ENCODE data around the gene BRINP1. TPM values are rescaled to one million over a fixed set of nuclear protein-coding genes. Genes with fewer than 3 reads are reported as not detected.
A peak's percentile ranks its signal among the peaks of the same experiment; 100 is the strongest.

Gene BRINP1
- total and polyA plus RNA-seq, 2 donors (not counting 1 experiment from before 2014, with no cell fraction given): 0.06 to 0.33 TPM

DNA sequence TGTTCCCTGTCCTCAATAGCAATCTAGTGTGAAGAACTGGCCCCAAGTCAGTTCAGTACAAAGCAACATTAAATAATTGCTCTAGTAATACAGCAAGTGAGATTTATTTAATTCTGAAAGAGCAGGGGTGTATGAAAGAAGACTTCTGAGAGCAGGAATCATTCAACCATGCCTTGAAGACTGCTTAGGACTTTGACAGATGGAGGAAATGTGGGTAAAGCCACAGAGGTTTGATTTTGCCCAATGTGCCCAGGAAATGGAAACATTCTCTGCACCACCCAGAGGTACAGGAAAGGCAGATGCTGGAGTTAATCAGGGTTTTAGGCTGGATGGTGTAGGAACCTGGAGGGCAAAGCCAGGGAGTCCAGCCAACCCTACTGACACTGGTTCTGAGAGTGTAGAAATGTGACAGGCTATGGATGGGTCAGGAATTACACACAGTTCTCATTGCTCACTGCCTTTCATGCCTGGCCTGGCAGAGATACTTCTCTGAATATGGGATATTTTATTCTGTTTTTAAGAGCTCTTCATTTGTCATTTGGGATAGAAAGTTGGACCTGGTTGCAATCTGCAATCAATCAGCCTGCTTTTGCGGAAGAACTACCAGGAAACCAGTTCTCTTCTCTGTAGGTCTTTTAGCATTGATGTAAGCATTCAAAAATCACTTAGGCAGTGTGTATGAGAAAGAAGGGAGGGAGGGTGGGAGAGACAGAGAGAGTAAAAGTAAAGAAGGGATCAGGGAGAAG, 88.3 kb downstream of the BRINP1 start:
- no peaks in the 10 kb centered on the region for H3K4me1 ChIP-seq (ENCODE audit: control insufficient read depth, extremely low read depth, insufficient read depth, low read length)
- no peaks in the 10 kb centered on the region for H3K36me3 ChIP-seq (ENCODE audit: control insufficient read depth, insufficient read depth, low read length)
- no peaks in the 10 kb centered on the region for H3K27me3 ChIP-seq (ENCODE audit: control insufficient read depth, insufficient read depth, low read length)
- no peak overlapping the region for H3K9ac ChIP-seq (ENCODE audit: insufficient read depth, low read length)
- no peaks in the 10 kb centered on the region for H4K20me1 ChIP-seq (ENCODE audit: control insufficient read depth, extremely low read depth, insufficient read depth, low read length)
- H3K79me2 ChIP-seq (ENCODE audit: control insufficient read depth, insufficient read depth, low read length): no peaks in the 10 kb centered on the region
- no peak overlapping the region for H3K27ac ChIP-seq (ENCODE audit: insufficient read depth, low read length)
- no peak overlapping the region for H3K4me2 ChIP-seq (ENCODE audit: extremely low read depth, insufficient read depth, low read length)
- H3K4me3 ChIP-seq (replicated peaks in 1 of 4; ENCODE audit: control extremely low read depth in 1 of 4, insufficient read depth in 1 of 4, low read depth in 3 of 4, low read length in 4 of 4): no peak overlapping the region
- peak in 1 of 2 donors; percentile 60 for DNase-seq (ENCODE audit: low read depth in 2 of 2)
- TF ChIP-seq EZH2 (IDR thresholded peaks at IDR 0.05; ENCODE audit: low read length, missing control alignments): no peak
- TF ChIP-seq, protein P1, sequence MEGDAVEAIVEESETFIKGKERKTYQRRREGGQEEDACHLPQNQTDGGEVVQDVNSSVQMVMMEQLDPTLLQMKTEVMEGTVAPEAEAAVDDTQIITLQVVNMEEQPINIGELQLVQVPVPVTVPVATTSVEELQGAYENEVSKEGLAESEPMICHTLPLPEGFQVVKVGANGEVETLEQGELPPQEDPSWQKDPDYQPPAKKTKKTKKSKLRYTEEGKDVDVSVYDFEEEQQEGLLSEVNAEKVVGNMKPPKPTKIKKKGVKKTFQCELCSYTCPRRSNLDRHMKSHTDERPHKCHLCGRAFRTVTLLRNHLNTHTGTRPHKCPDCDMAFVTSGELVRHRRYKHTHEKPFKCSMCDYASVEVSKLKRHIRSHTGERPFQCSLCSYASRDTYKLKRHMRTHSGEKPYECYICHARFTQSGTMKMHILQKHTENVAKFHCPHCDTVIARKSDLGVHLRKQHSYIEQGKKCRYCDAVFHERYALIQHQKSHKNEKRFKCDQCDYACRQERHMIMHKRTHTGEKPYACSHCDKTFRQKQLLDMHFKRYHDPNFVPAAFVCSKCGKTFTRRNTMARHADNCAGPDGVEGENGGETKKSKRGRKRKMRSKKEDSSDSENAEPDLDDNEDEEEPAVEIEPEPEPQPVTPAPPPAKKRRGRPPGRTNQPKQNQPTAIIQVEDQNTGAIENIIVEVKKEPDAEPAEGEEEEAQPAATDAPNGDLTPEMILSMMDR (conservative IDR thresholded peaks at IDR 0.05 in 1 of 2, IDR thresholded peaks at IDR 0.05 in 1 of 2; ENCODE audit: low read depth in 1 of 2, low read length in 2 of 2): no peak
- no peak overlapping the region for H2AFZ ChIP-seq (ENCODE audit: low read length)
- H3K9me3 ChIP-seq (ENCODE audit: control insufficient read depth, insufficient read depth, low read depth, low read length): no peaks in the 10 kb centered on the region

DNA sequence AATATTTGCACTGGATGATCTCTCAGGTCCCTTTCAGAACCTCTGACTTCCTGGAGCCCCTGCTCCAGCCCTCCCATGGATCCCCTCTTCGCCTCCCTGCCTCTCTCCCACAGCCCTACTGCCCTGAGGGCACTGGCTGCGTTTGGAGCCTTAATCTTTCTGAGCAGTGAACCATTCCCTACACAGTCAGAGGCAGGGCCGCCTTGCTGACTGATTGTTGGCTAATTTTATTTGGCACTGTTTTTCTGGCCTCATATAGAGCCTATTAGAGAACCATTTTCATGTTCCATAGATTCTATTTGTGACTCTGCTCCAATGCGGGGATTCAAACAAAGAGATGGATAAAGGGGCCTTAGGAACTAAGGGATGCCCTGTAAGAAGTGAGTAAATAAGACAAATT, 91.1 kb downstream of the BRINP1 start:
- no peak overlapping the region for H3K4me2 ChIP-seq (ENCODE audit: extremely low read depth, insufficient read depth, low read length)
- no peak for TF ChIP-seq EZH2 (IDR thresholded peaks at IDR 0.05; ENCODE audit: low read length, missing control alignments)
- TF ChIP-seq, protein P1 (conservative IDR thresholded peaks at IDR 0.05 in 1 of 2, IDR thresholded peaks at IDR 0.05 in 1 of 2; ENCODE audit: low read depth in 1 of 2, low read length in 2 of 2): no peak
- no peaks in the 10 kb centered on the region for H3K27me3 ChIP-seq (ENCODE audit: control insufficient read depth, insufficient read depth, low read length)
- no peak overlapping the region for H3K4me3 ChIP-seq (replicated peaks in 1 of 4; ENCODE audit: control extremely low read depth in 1 of 4, insufficient read depth in 1 of 4, low read depth in 3 of 4, low read length in 4 of 4)
- DNase-seq (ENCODE audit: low read depth in 2 of 2): no peak
- no peak overlapping the region for H2AFZ ChIP-seq (ENCODE audit: low read length)
- H3K9me3 ChIP-seq (ENCODE audit: control insufficient read depth, insufficient read depth, low read depth, low read length): no peaks in the 10 kb centered on the region
- no peaks in the 10 kb centered on the region for H4K20me1 ChIP-seq (ENCODE audit: control insufficient read depth, extremely low read depth, insufficient read depth, low read length)
- H3K36me3 ChIP-seq (ENCODE audit: control insufficient read depth, insufficient read depth, low read length): no peaks in the 10 kb centered on the region
- no peak overlapping the region for H3K27ac ChIP-seq (ENCODE audit: insufficient read depth, low read length)
- H3K79me2 ChIP-seq (ENCODE audit: control insufficient read depth, insufficient read depth, low read length): no peaks in the 10 kb centered on the region
- H3K4me1 ChIP-seq (ENCODE audit: control insufficient read depth, extremely low read depth, insufficient read depth, low read length): no peaks in the 10 kb centered on the region
- H3K9ac ChIP-seq (ENCODE audit: insufficient read depth, low read length): no peak overlapping the region

DNA sequence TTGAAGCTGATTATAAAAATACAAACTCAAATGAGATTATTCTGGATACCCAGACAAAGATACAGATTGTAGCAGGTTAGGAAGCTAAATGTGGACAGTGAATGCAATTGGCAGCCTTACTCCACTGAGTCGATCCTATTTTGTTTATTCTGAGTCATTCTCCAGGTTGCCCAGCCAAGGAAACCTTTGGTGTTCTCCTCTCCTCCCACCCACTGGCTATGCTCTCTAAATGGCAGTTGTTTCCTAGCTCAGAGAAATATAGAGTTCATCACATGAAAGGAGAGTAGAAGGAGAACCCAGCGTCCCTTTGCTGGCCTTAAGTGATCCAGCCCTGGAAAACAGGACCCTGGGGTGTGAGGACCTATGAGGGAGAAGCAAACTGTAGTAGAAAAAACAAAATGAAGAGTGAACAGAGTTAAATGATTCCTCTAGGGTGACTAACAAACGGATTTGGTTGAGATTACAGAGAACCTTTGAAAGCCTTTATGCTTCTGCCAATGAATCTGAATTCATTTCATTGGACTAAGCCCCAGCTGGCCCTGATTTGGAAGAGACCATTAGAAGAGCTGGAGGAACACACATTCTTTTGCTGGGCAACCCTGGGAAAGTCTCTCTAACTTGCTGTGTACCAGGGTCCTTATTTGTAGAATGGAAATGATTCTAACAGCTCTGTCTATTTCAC, 95.1 kb downstream of the BRINP1 start:
- TF ChIP-seq, protein P1 (conservative IDR thresholded peaks at IDR 0.05 in 1 of 2, IDR thresholded peaks at IDR 0.05 in 1 of 2; ENCODE audit: low read depth in 1 of 2, low read length in 2 of 2): no peak
- TF ChIP-seq EZH2 (IDR thresholded peaks at IDR 0.05; ENCODE audit: low read length, missing control alignments): no peak
- Histone ChIP-seq H3K79me2 (ENCODE audit: control insufficient read depth, insufficient read depth, low read length) (no peaks in the 10 kb centered on the region), H3K4me1 (ENCODE audit: control insufficient read depth, extremely low read depth, insufficient read depth, low read length) (no peaks in the 10 kb centered on the region), H3K4me3 (replicated peaks in 1 of 4; ENCODE audit: control extremely low read depth in 1 of 4, insufficient read depth in 1 of 4, low read depth in 3 of 4, low read length in 4 of 4) (no peak overlapping the region), H3K27ac (ENCODE audit: insufficient read depth, low read length) (no peak overlapping the region), H3K4me2 (ENCODE audit: extremely low read depth, insufficient read depth, low read length) (no peak overlapping the region), H3K27me3 (ENCODE audit: control insufficient read depth, insufficient read depth, low read length) (no peaks in the 10 kb centered on the region), H3K9me3 (ENCODE audit: control insufficient read depth, insufficient read depth, low read depth, low read length) (no peaks in the 10 kb centered on the region), H4K20me1 (ENCODE audit: control insufficient read depth, extremely low read depth, insufficient read depth, low read length) (no peaks in the 10 kb centered on the region), H3K36me3 (ENCODE audit: control insufficient read depth, insufficient read depth, low read length) (no peaks in the 10 kb centered on the region), H3K9ac (ENCODE audit: insufficient read depth, low read length) (no peak overlapping the region), H2AFZ (ENCODE audit: low read length) (no peak overlapping the region)
- DNase-seq (ENCODE audit: low read depth in 2 of 2): peak in 1 of 2 donors; percentile 66

Measured in fibroblast of lung (primary cell).